Panc1 (cell line): ENCODE measurements around the gene CLIP1.

ENCODE experiments used
- CTCF ChIP-seq: fragments of 450-650 bp; IDR thresholded peaks from 2 replicates; pipeline ENCODE4 v1.5.1; 2017; ENCODE audit warnings: mild to moderate bottlenecking
- POLR2AphosphoS5 ChIP-seq: IDR thresholded peaks from 2 replicates; pipeline ENCODE4 v1.6.1; 2012; ENCODE audit warnings: mild to moderate bottlenecking, low read depth, low read length, moderate library complexity
- SIN3A ChIP-seq: IDR thresholded peaks from 2 replicates; pipeline ENCODE4 v1.6.1; 2012; ENCODE audit warnings: low read depth, mild to moderate bottlenecking, low read length, moderate library complexity, borderline replicate concordance; ENCODE audit not compliant: insufficient read depth
- TCF7L2 ChIP-seq: IDR thresholded peaks from 2 replicates; pipeline ENCODE4 v1.6.1; 2011; ENCODE audit warnings: mild to moderate bottlenecking, low read depth, low read length, inconsistent platforms
- TF ChIP-seq, protein P1 (sequence below), 2 experiments: IDR thresholded peaks; 2 replicates each; pipeline ENCODE4 v1.6.1; 2011 to 2012; ENCODE audit warnings: low read depth in 2 of 2, control low read depth in 1 of 2, low read length in 1 of 2, mild to moderate bottlenecking in 1 of 2, moderate library complexity in 1 of 2; ENCODE audit not compliant: insufficient read depth in 1 of 2

DNA sequence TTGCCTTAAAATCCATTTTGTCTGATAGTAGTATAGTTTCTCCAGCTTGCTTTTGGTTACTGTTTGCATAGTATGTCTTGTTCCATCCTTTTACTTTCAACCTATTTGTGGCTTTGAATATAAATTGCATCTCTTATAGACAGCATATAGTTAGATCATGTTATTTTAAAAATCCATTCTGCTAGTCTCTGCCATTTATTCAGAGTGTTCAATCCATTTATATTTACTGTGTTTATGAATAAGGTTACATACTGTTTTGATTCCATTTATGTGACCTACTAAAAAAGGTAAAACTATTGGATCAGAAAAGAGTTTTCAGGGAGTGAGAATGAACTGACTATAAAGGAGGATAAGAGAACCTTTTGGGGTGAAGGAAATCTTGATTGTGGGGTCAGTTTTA, 126.6 kb downstream of the CLIP1 start:
- TF ChIP-seq CTCF, result no peak
- TF ChIP-seq TCF7L2, result no peak
- TF ChIP-seq POLR2AphosphoS5, result no peak
- TF ChIP-seq SIN3A, result no peak
- TF ChIP-seq, protein P1, sequence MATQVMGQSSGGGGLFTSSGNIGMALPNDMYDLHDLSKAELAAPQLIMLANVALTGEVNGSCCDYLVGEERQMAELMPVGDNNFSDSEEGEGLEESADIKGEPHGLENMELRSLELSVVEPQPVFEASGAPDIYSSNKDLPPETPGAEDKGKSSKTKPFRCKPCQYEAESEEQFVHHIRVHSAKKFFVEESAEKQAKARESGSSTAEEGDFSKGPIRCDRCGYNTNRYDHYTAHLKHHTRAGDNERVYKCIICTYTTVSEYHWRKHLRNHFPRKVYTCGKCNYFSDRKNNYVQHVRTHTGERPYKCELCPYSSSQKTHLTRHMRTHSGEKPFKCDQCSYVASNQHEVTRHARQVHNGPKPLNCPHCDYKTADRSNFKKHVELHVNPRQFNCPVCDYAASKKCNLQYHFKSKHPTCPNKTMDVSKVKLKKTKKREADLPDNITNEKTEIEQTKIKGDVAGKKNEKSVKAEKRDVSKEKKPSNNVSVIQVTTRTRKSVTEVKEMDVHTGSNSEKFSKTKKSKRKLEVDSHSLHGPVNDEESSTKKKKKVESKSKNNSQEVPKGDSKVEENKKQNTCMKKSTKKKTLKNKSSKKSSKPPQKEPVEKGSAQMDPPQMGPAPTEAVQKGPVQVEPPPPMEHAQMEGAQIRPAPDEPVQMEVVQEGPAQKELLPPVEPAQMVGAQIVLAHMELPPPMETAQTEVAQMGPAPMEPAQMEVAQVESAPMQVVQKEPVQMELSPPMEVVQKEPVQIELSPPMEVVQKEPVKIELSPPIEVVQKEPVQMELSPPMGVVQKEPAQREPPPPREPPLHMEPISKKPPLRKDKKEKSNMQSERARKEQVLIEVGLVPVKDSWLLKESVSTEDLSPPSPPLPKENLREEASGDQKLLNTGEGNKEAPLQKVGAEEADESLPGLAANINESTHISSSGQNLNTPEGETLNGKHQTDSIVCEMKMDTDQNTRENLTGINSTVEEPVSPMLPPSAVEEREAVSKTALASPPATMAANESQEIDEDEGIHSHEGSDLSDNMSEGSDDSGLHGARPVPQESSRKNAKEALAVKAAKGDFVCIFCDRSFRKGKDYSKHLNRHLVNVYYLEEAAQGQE (IDR thresholded peaks at IDR 0.05; ENCODE audit: insufficient read depth in 1 of 2, low read depth in 2 of 2, low read length in 1 of 2), result no peak
